OCI-LY3 (cell line): ENCODE results near the gene CERKL.

Experiments
- H2AFZ ChIP-seq: fragments of 200-600, 300-600 bp; shearing (Covaris generic); 2 replicates; pipeline ENCODE4 v1.6.0; 2014; ENCODE audit warnings: antibody characterized with exemption, low read depth, low read length
- H3K27ac ChIP-seq: fragments of 200-600, 300-600 bp; sonication (generic); 2 replicates; pipeline ENCODE4 v1.5.1; 2014; ENCODE audit warnings: mild to moderate bottlenecking, low read length, moderate library complexity, mixed read lengths
- H3K27me3 ChIP-seq: fragments of 200-600, 300-600 bp; sonication (generic); 2 replicates; pipeline ENCODE4 v1.6.1; 2014; ENCODE audit warnings: low read depth, low read length, mixed read lengths
- H3K36me3 ChIP-seq: fragments of 200-600, 300-600 bp; sonication (generic); replicated peaks from 2 replicates; pipeline ENCODE3; 2014; ENCODE audit warnings: low read depth, low read length, mixed read lengths
- H3K4me1 ChIP-seq: fragments of 300-600, 200-600 bp; sonication (generic); 2 replicates; pipeline ENCODE4 v1.6.1; 2014; ENCODE audit warnings: low read length, mixed read lengths
- H3K4me2 ChIP-seq: fragments of 200-600, 300-600 bp; sonication (generic); 2 replicates; pipeline ENCODE4 v1.6.1; 2014; ENCODE audit warnings: low read length, mixed read lengths
- H3K4me3 ChIP-seq: fragments of 300-600, 200-600 bp; sonication (generic); 2 replicates; pipeline ENCODE4 v1.5.1; 2014; ENCODE audit warnings: antibody characterized with exemption, mild to moderate bottlenecking, low read length, moderate library complexity
- H3K79me2 ChIP-seq: fragments of 300-600, 200-600 bp; shearing (Covaris generic); 2 replicates; pipeline ENCODE4 v1.6.1; 2014; ENCODE audit warnings: mild to moderate bottlenecking, low read length, mixed read lengths
- H3K9ac ChIP-seq: fragments of 300-600, 200-600 bp; shearing (Covaris generic); 2 replicates; pipeline ENCODE4 v1.6.0; 2014; ENCODE audit warnings: mild to moderate bottlenecking, low read length, moderate library complexity
- H3K9me3 ChIP-seq: fragments of 200-600, 300-600 bp; shearing (Covaris generic); 2 replicates; pipeline ENCODE4 v1.6.1; 2014; ENCODE audit warnings: low read length, mixed read lengths; ENCODE audit not compliant: insufficient read depth
- H4K20me1 ChIP-seq: fragments of 200-600, 300-600 bp; sonication (generic); 2 replicates; pipeline ENCODE4 v1.6.1; 2016; ENCODE audit warnings: low read length, mixed read lengths; ENCODE audit not compliant: insufficient read depth
- CTCF ChIP-seq: fragments of 200-600, 300-600 bp; sonication (generic); IDR thresholded peaks from 2 replicates; pipeline ENCODE4 v1.5.1; 2014; ENCODE audit warnings: antibody characterized with exemption, low read length, low read depth
- EZH2phosphoT487 ChIP-seq: fragments of 200-600 bp; shearing (Covaris generic); IDR thresholded peaks from 2 replicates; pipeline ENCODE4 v1.6.1; 2018; ENCODE audit warnings: antibody characterized with exemption, mixed run types, low read depth

Gene CERKL

GRCh38 chr2:181685150-181685688 lies 28.3 kb upstream of the CERKL start:
- Histone ChIP-seq H2AFZ (no peak overlapping the region), H3K4me3 (no peak overlapping the region), H3K9ac (no peak overlapping the region), H3K79me2 (no peaks in the 10 kb centered on the region), H3K4me2 (no peak overlapping the region), H3K36me3 (no peaks in the 10 kb centered on the region), H3K27ac (no peak overlapping the region), H3K27me3 (no peaks in the 10 kb centered on the region), H3K9me3 (no peaks in the 10 kb centered on the region), H4K20me1 (no peaks in the 10 kb centered on the region), H3K4me1 (peaks cover 46% of the 10 kb centered on the region)
- TF ChIP-seq CTCF (no peak), EZH2phosphoT487 (no peak)

DNA sequence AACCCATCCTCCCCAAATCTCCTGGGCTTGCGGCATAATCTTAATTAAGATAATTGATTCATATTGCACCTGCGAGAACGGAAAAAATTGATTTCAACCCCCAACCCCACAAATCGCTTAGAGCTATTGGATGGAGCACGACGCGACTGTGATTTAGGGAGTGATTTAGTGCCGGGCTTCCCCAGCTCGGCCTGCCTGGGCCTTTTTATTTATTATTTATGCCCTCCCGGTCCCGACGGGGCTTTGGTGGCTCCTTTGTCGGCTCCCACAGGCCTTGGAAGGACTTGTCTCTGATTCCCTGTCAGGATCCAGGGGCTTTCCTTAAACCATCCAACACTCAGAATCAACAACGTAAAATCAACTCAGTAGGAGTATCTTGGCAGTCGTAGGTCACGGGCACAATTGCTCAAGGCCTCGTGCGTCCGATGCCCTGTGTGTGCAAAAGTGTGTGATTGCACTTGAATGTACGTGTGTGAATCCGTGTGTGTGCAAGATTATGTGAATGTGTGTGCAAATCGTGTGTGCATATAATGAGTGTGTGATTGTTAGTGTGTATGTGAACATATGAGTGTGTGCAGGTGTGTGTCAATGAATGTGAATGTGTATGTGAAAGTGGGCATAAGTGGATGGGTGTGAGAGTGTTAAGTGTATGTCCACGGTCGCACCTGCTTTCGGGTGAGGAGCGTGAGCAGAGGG lies 27.7 kb upstream of the CERKL start:
- Histone ChIP-seq H3K4me1 (peaks cover 40% of the 10 kb centered on the region), H3K36me3 (no peaks in the 10 kb centered on the region), H3K4me3 (no peak overlapping the region), H3K4me2 (no peak overlapping the region), H3K9me3 (no peaks in the 10 kb centered on the region), H3K9ac (no peak overlapping the region), H2AFZ (no peak overlapping the region), H3K27ac (no peak overlapping the region), H3K79me2 (no peaks in the 10 kb centered on the region), H3K27me3 (no peaks in the 10 kb centered on the region), H4K20me1 (no peaks in the 10 kb centered on the region)
- no peak for TF ChIP-seq EZH2phosphoT487
- no peak for TF ChIP-seq CTCF

GRCh38 chr2:181683518-181684453 lies 26.9 kb upstream of the CERKL start:
- H3K4me1 ChIP-seq: peaks cover 33% of the 10 kb centered on the region
- H4K20me1 ChIP-seq: no peaks in the 10 kb centered on the region
- no peak overlapping the region for H2AFZ ChIP-seq

More at GRCh38 chr2:181683518-181684453, 26.9 kb upstream of the CERKL start:
- no peaks in the 10 kb centered on the region for H3K27me3 ChIP-seq
- H3K79me2 ChIP-seq: no peaks in the 10 kb centered on the region
- no peak overlapping the region for H3K4me2 ChIP-seq
- H3K9me3 ChIP-seq: no peaks in the 10 kb centered on the region
- H3K36me3 ChIP-seq: no peaks in the 10 kb centered on the region
- TF ChIP-seq EZH2phosphoT487: no peak
- TF ChIP-seq CTCF: no peak
- H3K4me3 ChIP-seq: no peak overlapping the region
- H3K9ac ChIP-seq: no peak overlapping the region
- H3K27ac ChIP-seq: no peak overlapping the region
